GM18909 (cell line): ENCODE measurements around the gene ODAD2.

ENCODE experiments used
- ATAC-seq: cut with Tn5 transposase; IDR thresholded peaks from one replicate; pipeline ENCODE4 v1.9.1; 2021; ENCODE audit warnings: mild to moderate bottlenecking; ENCODE audit not compliant: unreplicated experiment, poor library complexity

Gene ODAD2

DNA sequence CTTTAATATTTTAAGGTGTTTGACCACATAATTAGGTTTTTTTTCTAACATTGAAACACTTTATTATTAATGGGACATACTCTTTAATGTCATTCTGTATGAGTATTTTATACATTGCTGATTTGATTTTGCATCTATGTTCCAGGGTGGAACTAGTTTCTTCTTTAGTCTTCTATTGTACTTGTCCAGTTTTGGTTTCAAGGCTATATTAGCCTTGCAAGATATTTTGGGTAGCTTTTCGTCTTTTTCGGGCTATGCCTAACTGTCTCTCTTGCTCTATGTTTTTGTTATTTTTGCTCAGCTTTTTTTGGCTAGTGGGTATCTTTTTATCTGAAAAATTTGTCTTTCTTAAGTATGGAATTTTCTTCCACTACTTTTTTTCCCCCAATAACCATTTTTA lies 214.6 kb downstream of the ODAD2 start:
- no peak for ATAC-seq

DNA sequence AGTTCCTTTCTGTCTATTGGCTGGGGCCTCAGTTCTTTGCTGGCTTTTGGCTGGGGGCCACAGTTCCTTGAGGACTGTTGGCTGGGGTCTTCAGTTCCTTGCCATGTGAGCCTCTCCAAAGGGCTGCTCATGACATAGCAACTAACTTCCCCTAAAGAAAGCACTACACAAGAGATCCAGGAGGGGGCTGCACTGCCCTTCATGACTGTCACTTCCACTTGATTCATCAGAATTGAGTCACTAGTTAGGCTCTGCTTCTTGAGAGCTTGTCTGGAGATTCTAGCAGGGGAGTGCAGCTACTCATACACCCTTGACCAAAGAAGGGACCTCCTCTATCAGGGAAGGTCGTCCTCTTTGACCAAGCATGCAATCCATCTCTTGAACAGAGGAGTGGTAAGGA lies 215.2 kb downstream of the ODAD2 start:
- ATAC-seq: no peak

- no peak for ATAC-seq
Measured at GRCh38 chr10:27779462-27780015, 219.3 kb downstream of the ODAD2 start.

DNA sequence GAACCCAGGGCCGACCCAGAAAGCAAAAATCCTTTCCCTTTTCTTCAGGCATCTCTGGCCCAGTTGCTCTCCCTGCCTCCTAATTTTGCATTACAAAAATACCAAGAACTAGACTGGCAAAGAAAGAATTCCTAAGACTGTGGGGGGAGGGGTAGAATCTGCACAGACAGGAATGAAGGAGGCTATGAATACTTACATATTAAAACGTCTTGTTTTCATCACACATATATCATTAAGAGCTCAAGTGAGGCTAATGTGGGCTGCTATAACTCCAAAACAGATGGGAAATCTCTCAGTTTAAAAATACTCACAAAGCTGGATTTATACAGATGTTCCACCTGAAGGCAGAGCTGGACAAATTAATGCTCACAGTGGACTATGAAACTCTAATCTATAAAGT lies 224.0 kb downstream of the ODAD2 start:
- ATAC-seq: no peak

GRCh38 chr10:27771231-27771630 lies 227.6 kb downstream of the ODAD2 start:
- no peak for ATAC-seq

DNA sequence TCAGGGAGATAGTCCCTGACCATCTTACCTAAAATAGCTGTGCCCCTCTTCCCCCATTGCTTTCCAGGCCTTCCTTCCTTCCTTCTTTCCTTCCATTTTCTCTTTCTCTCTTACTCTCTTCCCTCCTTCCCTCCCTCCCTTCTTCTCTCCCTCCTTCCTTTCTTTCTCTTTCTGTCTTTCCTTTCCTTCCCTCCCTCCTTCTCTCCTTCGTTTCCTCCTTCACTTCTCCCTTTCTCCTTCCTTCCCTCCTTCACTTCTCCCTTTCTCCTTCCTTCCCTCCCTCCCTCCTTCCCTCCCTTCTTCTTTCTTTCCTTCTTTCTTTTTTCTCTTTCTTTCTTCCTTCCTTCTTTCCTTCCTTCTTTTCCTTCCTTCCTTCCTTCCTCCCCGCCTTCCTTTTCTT lies 228.7 kb downstream of the ODAD2 start:
- no peak for ATAC-seq
